Measurements from ENCODE around the gene FAM117A. TPM values are rescaled to one million over a fixed set of nuclear protein-coding genes. Genes with fewer than 3 reads are reported as not detected.

FAM117A gene
- total RNA-seq, 4 donors from 2014 or later = 21.8 to 39.7 (median 26.4) TPM

DNA sequence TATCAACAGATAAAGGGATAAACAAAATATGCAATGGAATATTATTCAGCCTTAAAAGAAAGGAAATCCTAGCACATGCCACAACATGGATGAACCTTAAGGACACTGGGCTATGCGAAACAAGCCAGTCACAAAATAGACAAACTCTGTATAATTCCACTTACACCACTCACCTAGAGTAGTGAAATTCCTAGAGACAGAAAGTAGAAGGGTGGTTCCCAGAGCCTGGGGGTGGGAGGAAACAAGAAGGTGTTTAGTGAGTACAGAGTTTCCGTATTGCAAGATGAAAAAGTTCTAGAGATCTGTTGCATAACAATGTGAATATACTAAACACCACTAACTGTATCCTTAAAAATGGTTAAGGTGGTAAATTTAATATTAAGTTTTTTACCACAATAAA lies 96.1 kb downstream of the FAM117A start:
- TF ChIP-seq, protein P1, sequence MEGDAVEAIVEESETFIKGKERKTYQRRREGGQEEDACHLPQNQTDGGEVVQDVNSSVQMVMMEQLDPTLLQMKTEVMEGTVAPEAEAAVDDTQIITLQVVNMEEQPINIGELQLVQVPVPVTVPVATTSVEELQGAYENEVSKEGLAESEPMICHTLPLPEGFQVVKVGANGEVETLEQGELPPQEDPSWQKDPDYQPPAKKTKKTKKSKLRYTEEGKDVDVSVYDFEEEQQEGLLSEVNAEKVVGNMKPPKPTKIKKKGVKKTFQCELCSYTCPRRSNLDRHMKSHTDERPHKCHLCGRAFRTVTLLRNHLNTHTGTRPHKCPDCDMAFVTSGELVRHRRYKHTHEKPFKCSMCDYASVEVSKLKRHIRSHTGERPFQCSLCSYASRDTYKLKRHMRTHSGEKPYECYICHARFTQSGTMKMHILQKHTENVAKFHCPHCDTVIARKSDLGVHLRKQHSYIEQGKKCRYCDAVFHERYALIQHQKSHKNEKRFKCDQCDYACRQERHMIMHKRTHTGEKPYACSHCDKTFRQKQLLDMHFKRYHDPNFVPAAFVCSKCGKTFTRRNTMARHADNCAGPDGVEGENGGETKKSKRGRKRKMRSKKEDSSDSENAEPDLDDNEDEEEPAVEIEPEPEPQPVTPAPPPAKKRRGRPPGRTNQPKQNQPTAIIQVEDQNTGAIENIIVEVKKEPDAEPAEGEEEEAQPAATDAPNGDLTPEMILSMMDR (IDR thresholded peaks at IDR 0.05) = no peak
- TF ChIP-seq POLR2A (IDR thresholded peaks at IDR 0.05) = no peak
- H3K4me3 ChIP-seq (ENCODE audit: low read depth, poor library complexity, severe bottlenecking) = no peak overlapping the region
- intact Hi-C loops (cut with DNase I; ENCODE audit: low total_unique reads) = no loop called here
- DNase-seq (ENCODE audit: low spot score in 2 of 2) = no peak
- 55 to 66% methylated on average over 2 of the region's 2 CpGs for WGBS, 2 donors

DNA sequence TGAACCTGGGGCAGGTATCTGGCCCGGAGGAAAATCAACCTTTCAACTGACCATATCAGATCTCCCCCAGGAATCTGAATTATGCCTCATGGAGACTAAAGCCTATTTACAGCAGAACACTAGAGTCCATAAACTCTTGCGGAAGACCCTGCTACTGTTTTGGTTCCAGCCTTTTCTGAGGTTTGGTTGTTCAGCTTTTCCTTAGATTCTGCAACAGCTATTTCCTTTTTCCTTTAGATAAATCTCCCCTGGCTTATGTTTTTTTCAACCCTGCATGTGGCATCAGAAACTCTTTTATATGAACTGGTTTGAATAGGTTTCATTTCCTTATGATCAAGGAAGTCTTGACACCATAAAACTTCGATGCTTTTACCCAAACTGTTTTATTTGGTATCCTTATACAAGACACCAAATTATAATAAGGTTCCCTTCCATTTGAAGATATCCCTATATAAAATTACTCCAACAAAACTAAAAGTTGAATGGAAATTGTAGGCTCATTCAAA lies 99.2 kb downstream of the FAM117A start:
- H3K4me3 ChIP-seq (ENCODE audit: low read depth, poor library complexity, severe bottlenecking) = no peak overlapping the region
- intact Hi-C loops (cut with DNase I; ENCODE audit: low total_unique reads) = no loop called here
- TF ChIP-seq, protein P1 (IDR thresholded peaks at IDR 0.05) = no peak
- no peak for TF ChIP-seq POLR2A (IDR thresholded peaks at IDR 0.05)
- WGBS, 2 donors = 77 to 79% methylated on average over 3 of the region's 3 CpGs
- DNase-seq (ENCODE audit: low spot score in 2 of 2) = no peak

Other genes with a start within 250 kb of the FAM117A start
- 1 to 10 TPM in 3 of 4 donors, under 1 TPM in 1; 0.34 to 6.6 (median 2.7) TPM for gene NXPH3, start 188.3 kb downstream of the FAM117A start, total RNA-seq
- 10 to 100 TPM; 35.9 to 74.7 (median 47.3) TPM for gene SPOP, start 86.0 kb downstream of the FAM117A start, total RNA-seq
- 10 to 100 TPM; 31.0 to 40.1 (median 35.1) TPM for gene SLC35B1, start 56.2 kb downstream of the FAM117A start, total RNA-seq
- gene KAT7, start 24.6 kb upstream of the FAM117A start, total RNA-seq = 10 to 100 TPM; 39.3 to 71.0 (median 51.7) TPM
- not detected for gene TAC4, start 83.9 kb upstream of the FAM117A start, total RNA-seq
- 1 to 10 TPM; 1.9 to 3.3 (median 2.5) TPM for gene DLX4, start 205.1 kb upstream of the FAM117A start, total RNA-seq
- gene DLX3, start 231.1 kb upstream of the FAM117A start, total RNA-seq = 10 to 100 TPM; 28.8 to 36.5 (median 29.9) TPM

Measured in lower leg skin (tissue), 4 donors.